ENCODE measurements around the gene BCAP31. TPM values are rescaled to one million over a fixed set of nuclear protein-coding genes. Genes with fewer than 3 reads are reported as not detected.
"Not testable (repeated sequence)": the region's sequence is repeated elsewhere in the genome, so short reads cannot be mapped to it uniquely, and the experiment has no call there.

BCAP31 gene
- total RNA-seq, 2 donors from 2014 or later: 192 to 206 TPM

- Histone ChIP-seq H3K27me3 (ENCODE audit: control insufficient read depth, insufficient read depth, low read length, poor library complexity, severe bottlenecking) (no peaks in the 10 kb centered on the region), H3K9me3 (ENCODE audit: control insufficient read depth, low read length) (no peaks in the 10 kb centered on the region), H3K4me1 (ENCODE audit: control insufficient read depth, insufficient read depth, low read length) (no peaks in the 10 kb centered on the region), H3K9ac (ENCODE audit: extremely low read depth, low read length, poor library complexity, severe bottlenecking) (no peak overlapping the region), H3K36me3 (ENCODE audit: control insufficient read depth, insufficient read depth, low read length) (no peaks in the 10 kb centered on the region), H3K27ac (ENCODE audit: low read depth, low read length) (no peak overlapping the region), H3K4me3 (ENCODE audit: low read length) (no peak overlapping the region)
- H3K36me3 Mint-ChIP-seq (ENCODE audit: low read depth): peaks cover 3% of the 10 kb centered on the region
- no peak for TF ChIP-seq CTCF (conservative IDR thresholded peaks at IDR 0.05)
- DNase-seq: no peak
- peaks cover 45% of the 10 kb centered on the region for H3K9me3 Mint-ChIP-seq
- no peaks in the 10 kb centered on the region for H3K27me3 Mint-ChIP-seq (ENCODE audit: insufficient read depth)
- WGBS, 2 experiments (ENCODE audit: insufficient coverage in 1 of 2, insufficient read length in 1 of 2): 96% methylated on average over 20 of the region's 24 CpGs; no CpG with 5 or more reads in 1 of the 2 experiments
- no peaks in the 10 kb centered on the region for H3K4me1 Mint-ChIP-seq
- no peak overlapping the region for H3K4me3 Mint-ChIP-seq
- H3K27ac Mint-ChIP-seq: no peak overlapping the region
Measured at GRCh38 chrX:153692611-153693156, 31.5 kb downstream of the BCAP31 start.

DNA sequence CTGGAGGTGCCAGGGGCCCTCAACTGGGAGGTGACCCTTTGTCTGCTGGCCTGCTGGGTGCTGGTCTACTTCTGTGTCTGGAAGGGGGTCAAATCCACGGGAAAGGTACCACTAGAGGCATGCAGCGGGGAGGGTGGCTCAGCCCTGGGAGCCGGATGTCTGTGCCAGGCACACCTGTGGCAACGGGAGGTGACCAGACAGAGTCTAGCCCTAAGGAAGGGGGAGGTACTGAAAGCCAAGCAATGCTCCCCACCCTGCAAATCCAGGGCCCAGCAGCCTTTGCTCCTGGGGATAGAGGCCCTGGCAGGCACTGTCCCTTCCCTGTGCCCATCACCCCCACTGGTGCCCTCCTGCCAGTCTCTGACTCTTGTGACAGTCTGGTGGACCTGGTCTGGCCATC, 32.2 kb downstream of the BCAP31 start:
- no peak overlapping the region for H3K4me3 ChIP-seq (ENCODE audit: low read length)
- no peak for DNase-seq
- Mint-ChIP-seq H3K36me3 (ENCODE audit: low read depth) (peaks cover 3% of the 10 kb centered on the region), H3K9me3 (peaks cover 41% of the 10 kb centered on the region), H3K4me3 (no peak overlapping the region), H3K4me1 (no peaks in the 10 kb centered on the region), H3K27ac (no peak overlapping the region), H3K27me3 (ENCODE audit: insufficient read depth) (no peaks in the 10 kb centered on the region)
- H3K27ac ChIP-seq (ENCODE audit: low read depth, low read length): no peak overlapping the region
- TF ChIP-seq CTCF (conservative IDR thresholded peaks at IDR 0.05): no peak
- no peaks in the 10 kb centered on the region for H3K4me1 ChIP-seq (ENCODE audit: control insufficient read depth, insufficient read depth, low read length)
- no peaks in the 10 kb centered on the region for H3K9me3 ChIP-seq (ENCODE audit: control insufficient read depth, low read length)
- H3K27me3 ChIP-seq (ENCODE audit: control insufficient read depth, insufficient read depth, low read length, poor library complexity, severe bottlenecking): no peaks in the 10 kb centered on the region
- H3K36me3 ChIP-seq (ENCODE audit: control insufficient read depth, insufficient read depth, low read length): no peaks in the 10 kb centered on the region
- WGBS, 2 experiments (ENCODE audit: insufficient coverage in 1 of 2, insufficient read length in 1 of 2): 89% methylated on average over 4 of the region's 4 CpGs; no CpG with 5 or more reads in 1 of the 2 experiments
- H3K9ac ChIP-seq (ENCODE audit: extremely low read depth, low read length, poor library complexity, severe bottlenecking): no peak overlapping the region

DNA sequence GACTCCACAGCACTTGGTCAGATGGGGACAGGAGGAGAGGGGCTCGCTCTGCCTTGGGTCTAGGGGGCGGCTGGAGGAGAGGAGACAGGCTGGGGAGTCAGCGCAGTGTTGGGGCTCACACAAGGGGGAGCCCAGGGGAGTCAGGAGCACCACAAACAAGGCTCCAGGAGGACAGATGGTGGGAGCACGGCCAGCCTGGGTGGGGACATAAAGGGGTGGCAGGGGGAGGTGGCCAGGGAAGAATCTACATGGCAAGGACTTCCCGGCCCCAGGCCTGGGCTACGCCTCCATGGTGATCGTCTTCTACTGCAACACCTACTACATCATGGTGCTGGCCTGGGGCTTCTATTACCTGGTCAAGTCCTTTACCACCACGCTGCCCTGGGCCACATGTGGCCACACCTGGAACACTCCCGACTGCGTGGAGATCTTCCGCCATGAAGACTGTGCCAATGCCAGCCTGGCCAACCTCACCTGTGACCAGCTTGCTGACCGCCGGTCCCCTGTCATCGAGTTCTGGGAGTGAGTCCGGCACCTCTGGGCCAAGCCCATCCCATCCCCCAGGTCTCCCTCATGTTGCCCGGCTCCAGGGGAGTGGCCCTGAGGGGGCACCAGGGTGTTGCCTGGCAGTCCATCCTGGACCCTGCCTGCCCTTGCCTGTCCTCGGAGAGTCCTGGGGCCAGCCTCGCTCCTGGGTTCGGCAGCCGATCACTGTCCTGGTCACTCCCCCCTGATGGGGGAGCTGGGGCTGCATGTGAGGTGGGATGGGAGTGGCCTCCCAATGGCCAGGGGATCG, 33.0 kb downstream of the BCAP31 start:
- H3K4me1 ChIP-seq (ENCODE audit: control insufficient read depth, insufficient read depth, low read length); H3K27ac Mint-ChIP-seq; H3K27me3 Mint-ChIP-seq (ENCODE audit: insufficient read depth); H3K4me3 Mint-ChIP-seq; H3K9me3 ChIP-seq (ENCODE audit: control insufficient read depth, low read length); H3K4me1 Mint-ChIP-seq; H3K36me3 Mint-ChIP-seq (ENCODE audit: low read depth); H3K27ac ChIP-seq (ENCODE audit: low read depth, low read length); H3K36me3 ChIP-seq (ENCODE audit: control insufficient read depth, insufficient read depth, low read length); DNase-seq; H3K4me3 ChIP-seq (ENCODE audit: low read length); H3K9ac ChIP-seq (ENCODE audit: extremely low read depth, low read length, poor library complexity, severe bottlenecking); H3K27me3 ChIP-seq (ENCODE audit: control insufficient read depth, insufficient read depth, low read length, poor library complexity, severe bottlenecking): not testable (repeated sequence)
- 83 to 96% methylated on average over 2 to 19 of the region's 21 CpGs for WGBS, 2 experiments (ENCODE audit: insufficient coverage in 1 of 2, insufficient read length in 1 of 2)
- H3K9me3 Mint-ChIP-seq: peaks cover 42% of the 10 kb centered on the region
